GM10266 (cell line): Measurements from ENCODE around the gene TXK.

ENCODE experiments used
- DNase-seq: peaks from one replicate; pipeline ENCODE4 v3.0.0; 2012; ENCODE audit errors: extremely low spot score
- TF ChIP-seq, protein P1 (sequence below): IDR thresholded peaks from 2 replicates; pipeline ENCODE4 v1.5.1; 2012; ENCODE audit warnings: mild to moderate bottlenecking, low read depth; ENCODE audit not compliant: control insufficient read depth, insufficient read depth; ENCODE audit errors: missing control alignments

TXK gene

DNA sequence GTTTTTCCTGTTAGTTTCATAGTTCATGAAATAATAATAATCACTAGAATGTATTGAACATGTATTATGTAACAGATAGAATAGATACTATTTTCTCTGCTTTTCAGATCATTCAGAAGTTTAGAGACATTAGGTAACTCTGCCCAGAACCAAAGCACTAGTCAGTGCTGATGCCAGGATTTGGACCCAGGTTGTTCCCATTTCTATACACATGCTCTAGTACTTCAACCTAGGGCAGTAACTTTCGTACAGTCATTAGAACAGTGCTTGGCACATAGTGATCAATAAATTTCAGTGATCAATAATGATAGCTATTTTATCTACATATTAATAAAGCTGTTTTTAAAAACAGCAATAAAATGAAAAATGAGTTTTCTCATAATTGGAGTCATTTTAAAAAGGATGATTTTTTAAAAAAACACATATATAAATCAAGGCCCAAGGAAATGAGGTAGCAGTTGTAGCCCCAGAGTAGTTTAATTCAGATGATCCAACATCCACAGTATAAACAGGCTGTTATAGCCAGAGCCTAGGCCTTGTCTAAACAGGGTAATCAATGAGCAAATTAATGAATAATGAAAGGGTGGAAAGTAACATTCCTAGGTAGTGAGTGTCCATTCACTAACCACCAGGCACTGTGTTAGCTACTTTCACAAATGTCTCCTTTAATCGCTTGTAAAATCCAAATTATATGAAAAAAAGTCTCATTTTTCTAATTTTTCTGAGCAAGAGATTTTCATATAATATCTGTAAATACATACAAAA lies 25.6 kb downstream of the TXK start:
- TF ChIP-seq, protein P1, sequence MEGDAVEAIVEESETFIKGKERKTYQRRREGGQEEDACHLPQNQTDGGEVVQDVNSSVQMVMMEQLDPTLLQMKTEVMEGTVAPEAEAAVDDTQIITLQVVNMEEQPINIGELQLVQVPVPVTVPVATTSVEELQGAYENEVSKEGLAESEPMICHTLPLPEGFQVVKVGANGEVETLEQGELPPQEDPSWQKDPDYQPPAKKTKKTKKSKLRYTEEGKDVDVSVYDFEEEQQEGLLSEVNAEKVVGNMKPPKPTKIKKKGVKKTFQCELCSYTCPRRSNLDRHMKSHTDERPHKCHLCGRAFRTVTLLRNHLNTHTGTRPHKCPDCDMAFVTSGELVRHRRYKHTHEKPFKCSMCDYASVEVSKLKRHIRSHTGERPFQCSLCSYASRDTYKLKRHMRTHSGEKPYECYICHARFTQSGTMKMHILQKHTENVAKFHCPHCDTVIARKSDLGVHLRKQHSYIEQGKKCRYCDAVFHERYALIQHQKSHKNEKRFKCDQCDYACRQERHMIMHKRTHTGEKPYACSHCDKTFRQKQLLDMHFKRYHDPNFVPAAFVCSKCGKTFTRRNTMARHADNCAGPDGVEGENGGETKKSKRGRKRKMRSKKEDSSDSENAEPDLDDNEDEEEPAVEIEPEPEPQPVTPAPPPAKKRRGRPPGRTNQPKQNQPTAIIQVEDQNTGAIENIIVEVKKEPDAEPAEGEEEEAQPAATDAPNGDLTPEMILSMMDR, result no peak
- DNase-seq, result no peak

DNA sequence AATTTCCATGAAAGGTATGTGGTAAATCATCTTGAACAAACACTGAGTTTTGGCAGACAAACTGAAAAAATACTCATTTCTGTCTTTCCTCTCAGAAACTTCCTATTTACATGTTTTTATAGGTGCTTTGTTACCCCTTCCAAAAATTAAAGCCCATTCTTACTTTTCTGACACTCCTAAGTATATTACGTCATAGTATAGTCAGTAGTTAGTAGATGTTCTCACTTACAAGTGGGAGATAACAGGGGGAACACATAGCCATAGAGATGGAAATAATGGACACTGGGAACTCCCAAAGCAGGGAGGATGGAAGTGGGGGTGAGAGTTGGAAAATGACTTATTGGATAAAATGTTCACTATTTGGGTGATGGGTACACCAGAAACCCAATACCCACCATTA lies 28.8 kb downstream of the TXK start:
- TF ChIP-seq, protein P1, result no peak
- no peak for DNase-seq

DNA sequence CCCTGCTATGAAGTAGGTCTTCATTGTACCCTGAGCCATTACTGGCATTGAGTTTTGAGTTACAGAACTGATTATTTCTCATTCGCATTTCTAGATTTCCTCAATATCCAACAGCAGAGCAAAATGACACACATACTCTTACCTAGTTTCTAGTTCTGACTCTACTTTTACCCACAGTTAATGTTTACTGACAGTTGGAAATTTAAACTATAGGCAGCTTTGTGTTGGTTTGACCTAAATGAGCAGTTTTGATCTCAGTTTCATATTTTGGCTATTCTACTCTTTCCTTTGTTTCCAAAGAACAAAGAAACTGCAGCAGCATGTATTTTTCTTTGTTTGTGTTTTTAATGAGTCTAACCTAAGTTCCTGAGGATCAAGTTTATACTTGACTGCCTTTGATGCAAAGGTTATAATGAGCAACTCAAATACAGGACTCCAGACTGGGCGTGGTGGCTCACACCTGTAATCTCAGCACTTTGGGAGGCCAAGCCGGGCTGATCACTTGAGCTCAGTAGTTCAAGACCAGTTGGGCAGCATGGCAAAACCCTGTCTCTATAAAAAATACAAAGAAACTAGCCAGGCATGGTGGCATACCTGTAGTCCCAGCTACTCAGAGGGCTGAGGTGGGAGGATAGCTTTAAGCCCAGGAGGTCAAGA lies 30.4 kb downstream of the TXK start:
- TF ChIP-seq, protein P1, result no peak
- DNase-seq, result no peak

DNA sequence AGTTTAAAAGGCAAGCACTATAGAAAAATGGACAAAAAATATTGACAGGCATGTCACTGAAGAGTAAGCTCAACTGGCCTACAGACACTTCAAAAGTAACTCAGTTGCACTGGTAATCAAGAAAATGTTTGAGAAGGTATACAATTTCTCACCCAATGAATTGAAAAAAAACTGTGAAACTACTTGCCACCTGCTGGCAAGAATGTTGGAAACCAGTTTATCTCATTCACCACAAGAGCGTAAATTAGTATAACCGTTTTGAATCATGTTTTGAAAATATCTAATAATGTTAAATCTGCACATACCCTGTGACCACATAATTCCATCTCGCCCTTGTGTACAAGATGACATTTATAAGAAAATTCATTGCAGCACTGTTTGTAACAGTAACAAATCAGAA lies 31.7 kb downstream of the TXK start:
- DNase-seq, result no peak
- TF ChIP-seq, protein P1, result no peak

DNA sequence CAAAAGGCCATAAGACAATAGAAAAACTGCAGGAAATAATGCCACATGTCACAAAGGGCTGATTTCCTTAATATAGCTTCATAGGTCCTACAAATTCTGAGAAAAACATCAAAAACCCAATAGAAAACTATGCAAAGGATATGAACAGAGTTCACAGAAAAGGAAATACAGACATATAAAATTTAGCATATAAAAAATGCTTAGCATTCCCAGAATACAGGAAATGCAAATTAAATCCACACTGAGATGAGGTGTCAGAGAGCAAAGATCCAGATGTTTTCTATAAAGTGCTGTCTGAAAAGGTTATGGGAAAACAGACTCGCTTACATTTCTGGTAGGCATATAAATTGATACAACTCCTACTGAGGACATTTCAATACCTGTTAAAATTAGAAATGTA lies 33.8 kb downstream of the TXK start:
- DNase-seq, result no peak
- TF ChIP-seq, protein P1, result no peak

DNA sequence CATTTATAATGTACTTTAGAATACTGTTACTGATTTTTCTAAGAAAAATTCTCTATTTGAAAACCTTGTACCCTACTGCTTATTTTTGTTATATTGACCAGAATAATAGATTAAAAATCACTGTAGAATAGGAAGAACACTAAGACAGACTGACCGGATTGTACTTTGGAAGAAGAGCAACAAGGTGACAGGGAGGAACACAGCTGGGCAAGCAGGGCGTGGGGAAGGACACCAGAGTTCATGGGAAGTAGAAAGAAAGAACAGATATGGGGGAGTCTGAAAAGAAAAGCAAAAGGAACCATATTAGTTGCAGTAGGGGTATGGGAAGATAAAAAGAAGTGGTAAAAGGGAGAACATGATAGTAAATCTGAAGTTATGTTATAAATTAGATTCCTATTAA lies 38.6 kb downstream of the TXK start:
- DNase-seq, result no peak
- TF ChIP-seq, protein P1, result no peak

DNA sequence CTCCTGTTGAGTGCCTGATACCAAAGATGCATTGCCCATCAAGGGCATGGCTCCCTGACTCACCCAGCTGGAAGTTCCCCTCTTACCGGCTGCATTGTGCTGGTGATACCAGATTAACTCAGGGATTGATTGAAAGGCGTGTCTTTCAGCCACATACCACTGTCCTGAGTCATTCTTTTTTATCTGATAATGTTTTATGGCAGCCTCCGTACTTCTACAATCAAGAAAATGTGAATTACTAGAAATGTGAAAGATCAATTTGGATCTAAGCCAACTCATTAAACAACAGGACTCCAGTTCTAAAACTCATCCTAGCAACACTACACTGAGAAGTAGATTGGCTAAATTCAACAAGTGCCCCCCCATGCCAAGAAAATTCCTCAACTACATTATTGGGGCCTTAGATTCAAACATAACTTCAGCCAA lies 40.0 kb downstream of the TXK start:
- DNase-seq, result no peak

More for the DNA sequence above, 40.0 kb downstream of the TXK start:
- TF ChIP-seq, protein P1, result no peak
